PFSK-1 (cell line): Measurements from ENCODE around the gene ZNF655.

Source experiments
- POLR2AphosphoS5 ChIP-seq: IDR thresholded peaks from 2 replicates; pipeline ENCODE4 v1.6.1; 2012; ENCODE audit warnings: low read depth, mild to moderate bottlenecking, control low read depth, low read length, moderate library complexity
- TF ChIP-seq, protein P1 (sequence below), 2 experiments: IDR thresholded peaks; 2 replicates each; pipeline versions ENCODE4 v1.6.1 to v1.8.0; 2011 to 2012; ENCODE audit warnings: low read depth in 2 of 2, low read length in 2 of 2, control low read depth in 1 of 2, inconsistent platforms in 1 of 2, mild to moderate bottlenecking in 1 of 2, moderate library complexity in 1 of 2; ENCODE audit not compliant: insufficient read depth in 1 of 2

DNA sequence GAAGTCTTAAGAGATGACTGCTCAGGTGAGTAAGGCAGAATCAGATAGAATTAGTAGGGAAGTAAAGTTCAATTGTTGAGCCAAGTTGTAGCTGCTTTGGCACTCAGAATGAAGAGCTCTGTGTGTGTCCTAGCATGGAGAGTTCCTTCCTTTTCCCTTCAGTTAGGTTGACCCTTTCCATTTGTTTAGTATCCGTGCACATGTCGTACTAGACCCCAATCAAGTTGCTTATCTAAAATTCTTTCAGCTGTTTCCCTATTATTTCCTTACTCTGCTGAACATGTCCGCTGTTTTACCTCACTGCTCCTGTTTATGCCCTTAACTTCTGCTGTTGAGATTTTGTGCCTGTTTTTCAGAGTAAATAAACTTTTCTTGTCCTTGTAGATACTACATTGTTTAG lies 13.3 kb downstream of the ZNF655 start:
- TF ChIP-seq POLR2AphosphoS5 = no peak
- TF ChIP-seq, protein P1, sequence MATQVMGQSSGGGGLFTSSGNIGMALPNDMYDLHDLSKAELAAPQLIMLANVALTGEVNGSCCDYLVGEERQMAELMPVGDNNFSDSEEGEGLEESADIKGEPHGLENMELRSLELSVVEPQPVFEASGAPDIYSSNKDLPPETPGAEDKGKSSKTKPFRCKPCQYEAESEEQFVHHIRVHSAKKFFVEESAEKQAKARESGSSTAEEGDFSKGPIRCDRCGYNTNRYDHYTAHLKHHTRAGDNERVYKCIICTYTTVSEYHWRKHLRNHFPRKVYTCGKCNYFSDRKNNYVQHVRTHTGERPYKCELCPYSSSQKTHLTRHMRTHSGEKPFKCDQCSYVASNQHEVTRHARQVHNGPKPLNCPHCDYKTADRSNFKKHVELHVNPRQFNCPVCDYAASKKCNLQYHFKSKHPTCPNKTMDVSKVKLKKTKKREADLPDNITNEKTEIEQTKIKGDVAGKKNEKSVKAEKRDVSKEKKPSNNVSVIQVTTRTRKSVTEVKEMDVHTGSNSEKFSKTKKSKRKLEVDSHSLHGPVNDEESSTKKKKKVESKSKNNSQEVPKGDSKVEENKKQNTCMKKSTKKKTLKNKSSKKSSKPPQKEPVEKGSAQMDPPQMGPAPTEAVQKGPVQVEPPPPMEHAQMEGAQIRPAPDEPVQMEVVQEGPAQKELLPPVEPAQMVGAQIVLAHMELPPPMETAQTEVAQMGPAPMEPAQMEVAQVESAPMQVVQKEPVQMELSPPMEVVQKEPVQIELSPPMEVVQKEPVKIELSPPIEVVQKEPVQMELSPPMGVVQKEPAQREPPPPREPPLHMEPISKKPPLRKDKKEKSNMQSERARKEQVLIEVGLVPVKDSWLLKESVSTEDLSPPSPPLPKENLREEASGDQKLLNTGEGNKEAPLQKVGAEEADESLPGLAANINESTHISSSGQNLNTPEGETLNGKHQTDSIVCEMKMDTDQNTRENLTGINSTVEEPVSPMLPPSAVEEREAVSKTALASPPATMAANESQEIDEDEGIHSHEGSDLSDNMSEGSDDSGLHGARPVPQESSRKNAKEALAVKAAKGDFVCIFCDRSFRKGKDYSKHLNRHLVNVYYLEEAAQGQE (IDR thresholded peaks at IDR 0.05; ENCODE audit: insufficient read depth in 1 of 2, low read depth in 2 of 2, low read length in 2 of 2) = no peak
